ENCODE measurements around the gene TXNRD3. TPM values are rescaled to one million over a fixed set of nuclear protein-coding genes. Genes with fewer than 3 reads are reported as not detected.
A peak's percentile ranks its signal among the peaks of the same experiment; 100 is the strongest.

Gene TXNRD3
- total RNA-seq, 1 donor from 2014 or later, result 1.8 TPM

DNA sequence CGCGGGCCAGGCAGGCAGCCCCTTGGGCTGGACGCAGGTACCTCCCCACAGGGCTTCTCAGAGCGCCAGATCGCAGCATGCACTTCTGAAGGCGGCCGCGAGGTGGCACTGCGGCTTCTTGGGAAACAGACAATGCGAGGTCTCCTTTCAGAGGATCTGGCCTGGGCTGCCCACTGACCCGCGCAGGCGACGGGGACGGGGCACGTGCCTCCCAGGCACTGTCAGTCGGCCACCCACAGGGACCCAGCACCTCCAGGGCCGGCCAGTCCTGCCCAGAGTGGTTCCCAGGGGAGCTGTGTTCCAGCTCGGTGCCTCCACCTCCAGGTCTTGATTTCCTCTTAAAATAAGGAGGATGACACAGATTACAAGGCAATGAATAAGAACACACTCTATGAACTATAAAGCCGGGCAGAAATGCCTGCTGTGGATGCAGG is 24.4 kb upstream of the TXNRD3 start:
- TF ChIP-seq, protein P1, sequence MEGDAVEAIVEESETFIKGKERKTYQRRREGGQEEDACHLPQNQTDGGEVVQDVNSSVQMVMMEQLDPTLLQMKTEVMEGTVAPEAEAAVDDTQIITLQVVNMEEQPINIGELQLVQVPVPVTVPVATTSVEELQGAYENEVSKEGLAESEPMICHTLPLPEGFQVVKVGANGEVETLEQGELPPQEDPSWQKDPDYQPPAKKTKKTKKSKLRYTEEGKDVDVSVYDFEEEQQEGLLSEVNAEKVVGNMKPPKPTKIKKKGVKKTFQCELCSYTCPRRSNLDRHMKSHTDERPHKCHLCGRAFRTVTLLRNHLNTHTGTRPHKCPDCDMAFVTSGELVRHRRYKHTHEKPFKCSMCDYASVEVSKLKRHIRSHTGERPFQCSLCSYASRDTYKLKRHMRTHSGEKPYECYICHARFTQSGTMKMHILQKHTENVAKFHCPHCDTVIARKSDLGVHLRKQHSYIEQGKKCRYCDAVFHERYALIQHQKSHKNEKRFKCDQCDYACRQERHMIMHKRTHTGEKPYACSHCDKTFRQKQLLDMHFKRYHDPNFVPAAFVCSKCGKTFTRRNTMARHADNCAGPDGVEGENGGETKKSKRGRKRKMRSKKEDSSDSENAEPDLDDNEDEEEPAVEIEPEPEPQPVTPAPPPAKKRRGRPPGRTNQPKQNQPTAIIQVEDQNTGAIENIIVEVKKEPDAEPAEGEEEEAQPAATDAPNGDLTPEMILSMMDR (IDR thresholded peaks at IDR 0.05; ENCODE audit: partially characterized antibody, unreplicated experiment), result peak; percentile 99
- H3K9me3 Mint-ChIP-seq (ENCODE audit: unreplicated experiment), result peaks cover 6% of the 10 kb centered on the region
- DNase-seq, result peak; percentile 96
- peaks cover 20% of the 10 kb centered on the region for H3K4me1 Mint-ChIP-seq (ENCODE audit: low read depth, unreplicated experiment)
- H3K27me3 Mint-ChIP-seq (ENCODE audit: unreplicated experiment), result peaks cover 2% of the 10 kb centered on the region
- H3K36me3 Mint-ChIP-seq (ENCODE audit: unreplicated experiment), result no peaks in the 10 kb centered on the region
- H3K4me3 Mint-ChIP-seq (ENCODE audit: unreplicated experiment), result peak overlapping the region; percentile 45
- H3K27ac Mint-ChIP-seq (ENCODE audit: unreplicated experiment), result no peak overlapping the region

DNA sequence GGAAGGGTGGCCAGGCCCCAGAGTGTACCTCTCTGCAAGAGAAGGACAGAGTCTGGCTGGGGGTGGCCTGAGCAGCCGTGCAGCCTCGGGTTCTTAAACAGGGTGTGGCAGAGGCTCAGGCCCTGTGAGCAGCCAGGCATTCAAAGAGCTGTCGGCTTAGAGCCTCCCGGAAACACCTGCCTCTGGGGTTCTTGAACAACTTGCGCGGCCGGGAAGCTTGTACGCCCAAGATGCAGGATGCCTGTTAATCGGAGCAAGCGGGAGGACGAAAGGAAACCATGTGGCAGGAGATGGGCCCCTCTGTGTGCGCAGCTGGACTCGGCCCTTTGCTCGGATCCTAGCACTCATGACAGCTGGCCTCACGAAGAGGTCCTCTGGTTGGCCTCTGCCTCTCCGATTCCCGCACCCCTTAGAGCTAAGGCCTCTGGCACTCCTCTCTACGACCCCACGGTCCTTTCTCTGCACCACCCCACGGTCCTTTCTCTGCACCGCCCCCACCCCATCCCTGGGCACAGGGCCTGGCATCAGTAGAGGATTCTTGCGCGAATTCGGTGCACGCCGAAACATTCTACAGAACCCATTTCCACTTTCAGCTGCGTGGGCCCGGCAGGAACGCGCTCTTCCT is 23.9 kb upstream of the TXNRD3 start:
- peaks cover 6% of the 10 kb centered on the region for H3K9me3 Mint-ChIP-seq (ENCODE audit: unreplicated experiment)
- H3K4me1 Mint-ChIP-seq (ENCODE audit: low read depth, unreplicated experiment), result peaks cover 17% of the 10 kb centered on the region
- H3K4me3 Mint-ChIP-seq (ENCODE audit: unreplicated experiment), result peak overlapping the region; percentile 45

DNA sequence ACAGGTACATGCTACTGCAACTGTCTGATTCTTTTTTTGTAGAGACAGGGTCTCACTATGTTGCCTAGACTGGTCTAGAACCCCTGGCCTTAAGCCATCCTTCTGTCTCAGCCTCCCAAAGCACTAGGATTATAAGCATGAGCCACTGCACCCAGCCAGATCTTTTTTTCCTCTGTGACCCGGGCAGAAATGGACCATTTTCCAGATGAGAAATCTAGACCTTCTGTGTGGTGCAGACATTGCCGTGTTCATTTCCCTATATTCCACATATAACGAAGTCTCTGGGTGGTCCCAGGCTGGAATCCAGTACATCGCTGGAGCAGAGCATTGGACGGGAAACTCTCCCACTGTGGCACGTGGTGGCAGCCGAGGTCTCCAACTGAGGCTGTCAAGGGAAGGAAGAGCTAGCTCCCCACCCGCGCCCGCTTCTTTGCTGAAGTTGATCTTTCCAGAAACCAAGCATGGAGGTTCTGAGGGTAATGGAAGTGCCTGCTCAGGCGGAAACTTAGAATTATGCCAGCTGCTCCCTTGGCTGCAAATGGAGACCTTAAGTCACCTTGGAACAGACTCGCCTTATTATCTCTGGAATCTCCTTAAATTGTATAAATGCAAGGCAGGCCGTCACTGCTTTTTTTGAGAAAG is 23.1 kb upstream of the TXNRD3 start:
- DNase-seq, result no peak
- H3K27ac Mint-ChIP-seq (ENCODE audit: unreplicated experiment), result no peak overlapping the region
- TF ChIP-seq, protein P1 (IDR thresholded peaks at IDR 0.05; ENCODE audit: partially characterized antibody, unreplicated experiment), result no peak
- H3K27me3 Mint-ChIP-seq (ENCODE audit: unreplicated experiment), result no peaks in the 10 kb centered on the region
- peaks cover 2% of the 10 kb centered on the region for H3K9me3 Mint-ChIP-seq (ENCODE audit: unreplicated experiment)
- H3K4me3 Mint-ChIP-seq (ENCODE audit: unreplicated experiment), result no peak overlapping the region
- H3K36me3 Mint-ChIP-seq (ENCODE audit: unreplicated experiment), result no peaks in the 10 kb centered on the region
- peaks cover 11% of the 10 kb centered on the region for H3K4me1 Mint-ChIP-seq (ENCODE audit: low read depth, unreplicated experiment)

More for the DNA sequence above, 23.9 kb upstream of the TXNRD3 start:
- no peak overlapping the region for H3K27ac Mint-ChIP-seq (ENCODE audit: unreplicated experiment)
- TF ChIP-seq, protein P1 (IDR thresholded peaks at IDR 0.05; ENCODE audit: partially characterized antibody, unreplicated experiment), result no peak
- no peaks in the 10 kb centered on the region for H3K36me3 Mint-ChIP-seq (ENCODE audit: unreplicated experiment)
- H3K27me3 Mint-ChIP-seq (ENCODE audit: unreplicated experiment), result peaks cover 2% of the 10 kb centered on the region
- no peak for DNase-seq

DNA sequence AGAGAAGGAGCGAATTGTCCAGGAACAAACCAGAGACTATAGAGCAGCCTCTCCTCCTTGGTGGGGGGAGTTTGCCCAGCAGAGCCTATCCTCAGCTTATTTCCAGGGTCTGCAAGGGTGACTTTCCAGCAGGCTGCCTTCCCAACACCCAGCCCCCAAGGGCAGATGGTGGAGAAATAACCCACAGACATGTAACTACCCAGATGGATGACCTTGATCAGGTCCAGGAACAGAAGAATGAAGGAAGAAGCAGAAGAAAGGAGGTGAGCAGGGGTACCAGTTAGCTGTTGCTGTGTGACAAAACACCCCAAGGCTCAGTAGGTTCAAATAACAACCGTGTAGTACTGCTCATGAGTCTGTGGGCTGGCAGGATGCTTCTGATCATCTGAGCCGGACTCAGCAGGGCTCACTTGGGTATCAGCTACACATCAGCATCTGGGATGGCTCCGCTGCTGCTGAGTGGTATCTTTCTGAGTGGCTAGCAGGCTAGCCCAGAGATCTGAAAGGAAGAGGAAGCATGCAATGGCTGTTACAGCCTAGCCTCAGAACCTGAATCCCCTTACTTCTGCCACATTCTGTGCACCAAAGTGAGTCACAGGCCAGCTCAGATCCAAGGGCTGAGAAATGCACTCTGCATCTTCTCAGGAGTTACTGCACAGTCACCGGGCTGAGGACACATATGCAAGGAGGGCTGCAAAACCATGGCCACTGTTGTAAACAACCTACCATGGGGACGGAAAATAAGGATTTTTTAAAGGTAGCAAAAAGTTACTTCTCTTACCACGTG is 22.2 kb upstream of the TXNRD3 start:
- H3K27me3 Mint-ChIP-seq (ENCODE audit: unreplicated experiment), result no peaks in the 10 kb centered on the region
- H3K36me3 Mint-ChIP-seq (ENCODE audit: unreplicated experiment), result no peaks in the 10 kb centered on the region
- no peak overlapping the region for H3K27ac Mint-ChIP-seq (ENCODE audit: unreplicated experiment)
- TF ChIP-seq, protein P1 (IDR thresholded peaks at IDR 0.05; ENCODE audit: partially characterized antibody, unreplicated experiment), result no peak
- no peak for DNase-seq
- H3K4me1 Mint-ChIP-seq (ENCODE audit: low read depth, unreplicated experiment), result peaks cover 11% of the 10 kb centered on the region
- peaks cover 2% of the 10 kb centered on the region for H3K9me3 Mint-ChIP-seq (ENCODE audit: unreplicated experiment)
- H3K4me3 Mint-ChIP-seq (ENCODE audit: unreplicated experiment), result no peak overlapping the region
